GM12878 (cell line): ENCODE data around the gene EXOC1L. TPM values are rescaled to one million over a fixed set of nuclear protein-coding genes. Genes with fewer than 3 reads are reported as not detected.
"Not testable (repeated sequence)": the region's sequence is repeated elsewhere in the genome, so short reads cannot be mapped to it uniquely, and the experiment has no call there.

Experiments
- ATAC-seq: fragments of 200-7000 bp; cut with Tn5 transposase; 3 replicates; pipeline ENCODE4 v1.9.1; 2020; ENCODE audit warnings: mild to moderate bottlenecking, moderate library complexity
- BruUV-seq: library from RNA; stranded (reverse); fragments of 400-500 nt; replicated peaks from 2 replicates; lab custom pipeline; 2021; lab: Mats Ljungman, UMichigan
- CTCF ChIA-PET: fragments of 300-600 bp; sonication (Branson Sonifier 250); formaldehyde crosslinking; extraction: SDS; loops from one replicate; lab custom pipeline; 2021; ENCODE audit warnings: inconsistent platforms; lab: Yijun Ruan, JAX
- POLR2A ChIA-PET: fragments of 350-600 bp; formaldehyde crosslinking; extraction: SDS; loops from one replicate; lab custom pipeline; 2021; ENCODE audit warnings: inconsistent platforms; lab: Charles Lee
- RAD21 ChIA-PET: fragments of 300-600 bp; sonication (Branson Sonifier 250); formaldehyde crosslinking; loops from one replicate; lab custom pipeline; 2023; ENCODE audit warnings: antibody characterized with exemption; ENCODE audit not compliant: unreplicated experiment; lab: Charles Lee
- SMC1A ChIA-PET: fragments of 300-600 bp; sonication (Branson Sonifier 250); formaldehyde crosslinking; loops from one replicate; lab custom pipeline; 2023; ENCODE audit not compliant: unreplicated experiment, uncharacterized antibody; lab: Charles Lee
- DNase-seq: peaks from one replicate; pipeline ENCODE4 v3.0.0-alpha.2; 2011; ENCODE audit warnings: low read depth, low spot score
- FAIRE-seq: peaks from 3 replicates; lab custom pipeline; 2011; peaks lifted over from hg19 to GRCh38; lab: Jason Lieb, UNC
- H2AFZ ChIP-seq: 2 replicates; pipeline ENCODE4 v1.6.0; 2011; ENCODE audit warnings: low read depth, low read length, control low read depth; ENCODE audit not compliant: control insufficient read depth
- H3K27ac ChIP-seq: 2 replicates; pipeline ENCODE4 v1.5.1; 2011; ENCODE audit warnings: control low read depth; ENCODE audit not compliant: control insufficient read depth, insufficient read depth
- H3K27me3 ChIP-seq, 2 experiments: replicated peaks in 1 of 2; 2 replicates each; pipeline versions ENCODE4 v1.6.0 to v1.6.1; 2011; ENCODE audit warnings: low read length in 1 of 2; ENCODE audit not compliant: control insufficient read depth in 2 of 2, insufficient read depth in 2 of 2
- H3K36me3 ChIP-seq, 2 experiments: 2 replicates each; pipeline ENCODE4 v1.5.1; 2011; ENCODE audit warnings: low read length in 1 of 2; ENCODE audit not compliant: control insufficient read depth in 2 of 2, insufficient read depth in 2 of 2
- H3K4me1 ChIP-seq: 2 replicates; pipeline ENCODE4 v1.6.1; 2011; ENCODE audit warnings: mild to moderate bottlenecking, low read length, moderate library complexity, mixed read lengths; ENCODE audit not compliant: control insufficient read depth, insufficient read depth
- H3K4me2 ChIP-seq: 2 replicates; pipeline ENCODE4 v1.6.0; 2011; ENCODE audit warnings: control low read depth; ENCODE audit not compliant: control insufficient read depth, insufficient read depth
- H3K4me3 ChIP-seq: fragments of 200-600 bp; sonication (generic); 2 replicates; pipeline ENCODE4 v1.5.1; 2016
- H3K79me2 ChIP-seq: 2 replicates; pipeline ENCODE4 v1.6.0; 2011; ENCODE audit warnings: low read length; ENCODE audit not compliant: control insufficient read depth, insufficient read depth
- H3K9ac ChIP-seq: 2 replicates; pipeline ENCODE4 v1.8.0; 2011; ENCODE audit warnings: low read length, control low read depth, mixed read lengths; ENCODE audit not compliant: control insufficient read depth, insufficient read depth
- H3K9me3 ChIP-seq: replicated peaks from 3 replicates; pipeline ENCODE4 v1.5.1; 2011; ENCODE audit warnings: mild to moderate bottlenecking, low read length; ENCODE audit not compliant: control insufficient read depth, insufficient read depth
- H4K20me1 ChIP-seq: 2 replicates; pipeline ENCODE4 v1.6.0; 2011; ENCODE audit not compliant: control insufficient read depth, insufficient read depth
- IRF4 ChIP-seq: IDR thresholded peaks from 2 replicates; pipeline ENCODE4 v1.6.1; 2011; ENCODE audit warnings: low read depth, low read length
- WGBS: methylation state at CpG from one replicate; pipeline ENCODE4 v1.1.6; 2016; ENCODE audit warnings: low lambda C conversion rate; ENCODE audit not compliant: insufficient replicate concordance, insufficient coverage; ENCODE audit errors: missing lambda C conversion rate; 5-methylcytosine and 5-hydroxymethylcytosine counted together
- in situ Hi-C: fragments of 300-500 bp; cut with MboI; formaldehyde crosslinking; loops from 9 replicates; pipeline ENCODE4 v1.14.3; 2018; ENCODE audit warnings: mixed read lengths
- intact Hi-C: fragments of 100-400 bp; cut with micrococcal nuclease; formaldehyde crosslinking; loops from one replicate; pipeline ENCODE4 v1.14.2; 2022; ENCODE audit not compliant: unreplicated experiment
- polyA plus RNA-seq, 11 experiments: library from polyadenylated mRNA; depleted of rRNA in 4 of 11; unstranded in 6 of 11; stranded (reverse) in 5 of 11; fragments of >200 nt; fragmentation: Nextera tagmentation in 4 of 11; fragmentation: Illumina TruSeq in 1 of 11; extraction: Ambion mirVana in 4 of 11; extraction: Trizol in 1 of 11; gene quantifications; 1 replicate in 1 of 11; 2 replicates in 10 of 11; pipeline versions ENCODE4 v1.2.1 to v1.2.3, GENCODE V29; 2011 to 2016; ENCODE audit warnings: inconsistent platforms in 2 of 11, missing spikeins in 2 of 11, low read depth in 1 of 11
- total RNA-seq, 4 experiments: library from RNA; depleted of rRNA in 3 of 4; stranded (reverse); fragments of >200 nt in 3 of 4; fragmentation: Illumina TruSeq in 1 of 4; extraction: Trizol in 1 of 4; gene quantifications; 2 replicates each; pipeline versions ENCODE4 v1.2.1 to v1.2.3, GENCODE V29; 2013 to 2021
- TF ChIP-seq, protein P1 (sequence below): fragments of 450-650 bp; IDR thresholded peaks from 2 replicates; pipeline ENCODE4 v1.6.1; 2018; ENCODE audit warnings: mild to moderate bottlenecking, low read depth, moderate library complexity; ENCODE audit not compliant: partially characterized antibody

The EXOC1L gene
- total and polyA plus RNA-seq, 10 of the 15 experiments (the other 5 are each of a cell fraction or from before 2014, with no cell fraction given) = not detected

DNA sequence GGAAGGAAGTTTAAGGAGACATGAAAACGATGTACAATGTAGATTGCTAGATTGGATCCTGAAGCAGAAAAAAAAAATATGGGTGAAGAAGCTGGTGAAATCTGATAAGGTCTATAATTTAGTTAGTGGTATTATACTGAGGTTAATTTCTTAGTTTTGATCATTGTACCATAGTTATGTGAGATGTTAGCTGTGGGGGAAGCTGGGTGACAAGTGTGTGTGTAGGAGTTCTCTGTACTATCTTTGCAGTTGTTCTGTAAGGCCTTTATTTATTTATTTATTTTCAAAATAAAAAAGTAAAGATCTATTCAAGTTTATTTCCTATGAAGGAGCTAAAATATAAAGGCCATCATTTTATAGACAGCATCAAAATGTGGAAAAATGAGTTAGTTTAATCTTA lies 21.4 kb downstream of the EXOC1L start (continued):
- TF ChIP-seq, protein P1, sequence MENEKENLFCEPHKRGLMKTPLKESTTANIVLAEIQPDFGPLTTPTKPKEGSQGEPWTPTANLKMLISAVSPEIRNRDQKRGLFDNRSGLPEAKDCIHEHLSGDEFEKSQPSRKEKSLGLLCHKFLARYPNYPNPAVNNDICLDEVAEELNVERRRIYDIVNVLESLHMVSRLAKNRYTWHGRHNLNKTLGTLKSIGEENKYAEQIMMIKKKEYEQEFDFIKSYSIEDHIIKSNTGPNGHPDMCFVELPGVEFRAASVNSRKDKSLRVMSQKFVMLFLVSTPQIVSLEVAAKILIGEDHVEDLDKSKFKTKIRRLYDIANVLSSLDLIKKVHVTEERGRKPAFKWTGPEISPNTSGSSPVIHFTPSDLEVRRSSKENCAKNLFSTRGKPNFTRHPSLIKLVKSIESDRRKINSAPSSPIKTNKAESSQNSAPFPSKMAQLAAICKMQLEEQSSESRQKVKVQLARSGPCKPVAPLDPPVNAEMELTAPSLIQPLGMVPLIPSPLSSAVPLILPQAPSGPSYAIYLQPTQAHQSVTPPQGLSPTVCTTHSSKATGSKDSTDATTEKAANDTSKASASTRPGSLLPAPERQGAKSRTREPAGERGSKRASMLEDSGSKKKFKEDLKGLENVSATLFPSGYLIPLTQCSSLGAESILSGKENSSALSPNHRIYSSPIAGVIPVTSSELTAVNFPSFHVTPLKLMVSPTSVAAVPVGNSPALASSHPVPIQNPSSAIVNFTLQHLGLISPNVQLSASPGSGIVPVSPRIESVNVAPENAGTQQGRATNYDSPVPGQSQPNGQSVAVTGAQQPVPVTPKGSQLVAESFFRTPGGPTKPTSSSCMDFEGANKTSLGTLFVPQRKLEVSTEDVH = no peak
- no peak for TF ChIP-seq IRF4

- FAIRE-seq, ATAC-seq, H3K27ac ChIP-seq, H3K4me3 ChIP-seq, CTCF ChIA-PET, SMC1A ChIA-PET, H4K20me1 ChIP-seq, RAD21 ChIA-PET, H3K4me1 ChIP-seq, H3K79me2 ChIP-seq, H3K9me3 ChIP-seq, H3K4me2 ChIP-seq, BruUV-seq, H2AFZ ChIP-seq, H3K9ac ChIP-seq, in situ Hi-C loops, DNase-seq, H3K27me3 ChIP-seq, POLR2A ChIA-PET, intact Hi-C loops, H3K36me3 ChIP-seq: not testable (repeated sequence)
- 72% methylated on average over 15 of the region's 22 CpGs for WGBS
These were observed 22.0 kb downstream of the EXOC1L start for GRCh38 chr4:55841373-55842239.

GRCh38 chr4:55842312-55842711 lies 22.7 kb downstream of the EXOC1L start:
- H3K79me2 ChIP-seq, intact Hi-C loops, H3K9ac ChIP-seq, BruUV-seq, in situ Hi-C loops, RAD21 ChIA-PET, H3K27me3 ChIP-seq, H3K4me3 ChIP-seq, H4K20me1 ChIP-seq, DNase-seq, H3K36me3 ChIP-seq, H3K27ac ChIP-seq, POLR2A ChIA-PET, FAIRE-seq, H3K4me1 ChIP-seq, ATAC-seq, H3K9me3 ChIP-seq, H2AFZ ChIP-seq, SMC1A ChIA-PET, H3K4me2 ChIP-seq, CTCF ChIA-PET: not testable (repeated sequence)
- WGBS = 53% methylated on average over 9 of the region's 10 CpGs
